ENCODE results near the gene CD207.
A peak's percentile ranks its signal among the peaks of the same experiment; 100 is the strongest.
"Not testable (repeated sequence)": the region's sequence is repeated elsewhere in the genome, so short reads cannot be mapped to it uniquely, and the experiment has no call there.

The CD207 gene

DNA sequence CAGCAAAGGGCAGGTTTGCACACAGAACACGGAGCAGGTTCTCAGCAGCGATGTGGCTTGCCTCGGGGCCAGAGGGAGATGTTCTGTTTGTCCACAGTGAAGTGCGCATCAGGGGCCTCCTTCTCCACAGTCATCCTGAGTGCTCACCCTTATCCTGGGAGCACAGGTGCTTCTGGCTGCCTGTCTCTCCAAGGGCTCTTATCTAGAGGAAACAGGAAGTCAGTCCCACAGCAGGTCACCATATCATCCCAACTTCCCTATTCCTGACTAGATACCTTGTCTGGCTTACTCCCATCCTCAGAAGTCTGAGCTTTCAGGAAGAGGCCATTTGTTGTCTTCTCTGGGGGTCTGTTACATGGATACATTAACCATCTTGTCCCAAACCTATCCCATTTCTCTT is at the start of gene CD207:
Gene CD207, minus strand, starts transcription at position 174 of the 400 bp plus-strand sequence. Its CDS starts 40 bp downstream, at position 134.
- H3K4me3 Mint-ChIP-seq: no peak within 1 kb of the TSS
- ATAC-seq (ENCODE audit: low read depth): no peak
- H3K27ac Mint-ChIP-seq: no peak within 1 kb of the TSS
- no peaks in the 10 kb centered on the region for H3K36me3 Mint-ChIP-seq
- DNase-seq (ENCODE audit: low spot score in 2 of 2): no peak
- no peaks in the 10 kb centered on the region for H3K4me1 Mint-ChIP-seq
- peaks cover 4% of the 10 kb centered on the region for H3K27me3 Mint-ChIP-seq
- H3K9me3 Mint-ChIP-seq: no peaks in the 10 kb centered on the region

DNA sequence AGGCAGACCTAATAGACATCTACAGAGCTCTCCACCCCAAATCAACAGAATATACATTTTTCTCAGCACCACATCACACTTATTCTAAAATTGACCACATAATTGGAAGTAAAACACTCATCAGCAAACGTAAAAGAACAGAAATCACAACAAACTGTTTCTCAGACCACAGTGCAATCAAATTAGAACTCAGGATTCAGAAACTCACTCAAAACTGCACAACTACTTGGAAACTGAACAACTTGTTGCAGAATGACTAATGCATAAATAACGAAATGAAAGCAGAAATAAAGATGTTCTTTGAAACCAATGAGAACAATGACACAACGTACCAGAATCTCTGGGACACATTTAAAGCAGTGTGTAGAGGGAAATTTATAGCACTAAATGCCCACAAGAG is 42.9 kb upstream of the CD207 start:
- H3K36me3 Mint-ChIP-seq; H3K27ac Mint-ChIP-seq; H3K4me1 Mint-ChIP-seq; H3K4me3 Mint-ChIP-seq; ATAC-seq (ENCODE audit: low read depth); DNase-seq (ENCODE audit: low spot score in 2 of 2); H3K9me3 Mint-ChIP-seq: not testable (repeated sequence)
- peaks cover 45% of the 10 kb centered on the region for H3K27me3 Mint-ChIP-seq

DNA sequence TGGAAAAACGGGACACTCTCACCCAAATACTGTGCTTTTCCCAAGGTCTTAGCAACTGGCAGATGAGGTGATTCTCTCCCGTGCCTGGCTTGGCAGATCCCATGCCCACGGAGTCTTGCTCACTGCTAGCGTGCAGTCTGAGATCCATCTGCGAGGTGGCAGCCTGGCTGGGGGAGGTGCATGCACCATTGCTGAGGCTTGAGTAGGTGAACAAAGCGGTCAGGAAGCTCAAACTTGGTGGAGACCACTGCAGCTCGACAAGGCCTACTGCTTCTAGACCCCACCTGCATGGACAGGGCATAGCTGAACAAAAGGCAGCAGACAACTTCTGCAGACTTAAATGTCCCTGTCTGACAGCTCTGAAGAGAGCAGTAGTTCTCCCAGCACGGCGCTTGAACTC is 40.5 kb upstream of the CD207 start:
- not testable (repeated sequence) for H3K4me3 Mint-ChIP-seq

DNA sequence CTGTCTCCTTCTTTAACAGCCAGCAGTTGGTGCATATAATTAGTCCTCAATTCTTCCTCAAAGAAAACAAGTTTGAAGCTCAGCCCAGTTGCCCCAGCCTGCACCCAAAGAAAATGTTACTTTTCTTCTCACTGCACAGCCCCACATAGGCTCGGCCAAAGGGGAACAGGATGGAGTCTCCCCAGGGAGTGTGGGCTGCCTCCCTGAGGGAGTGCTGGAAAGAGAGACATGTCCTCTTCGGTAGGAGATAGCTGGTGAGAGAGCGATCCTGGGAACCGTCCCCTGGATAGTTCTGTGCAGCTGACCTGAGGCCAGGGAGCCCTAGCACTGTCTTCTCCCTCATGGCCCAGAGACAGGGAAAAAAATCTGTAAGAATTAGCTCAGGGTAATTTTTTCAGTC is 37.9 kb upstream of the CD207 start:
- Mint-ChIP-seq H3K27ac (no peak overlapping the region), H3K4me3 (no peak overlapping the region), H3K9me3 (peaks cover 5% of the 10 kb centered on the region), H3K36me3 (no peaks in the 10 kb centered on the region), H3K4me1 (no peaks in the 10 kb centered on the region), H3K27me3 (peaks cover 32% of the 10 kb centered on the region)
- no peak for DNase-seq (ENCODE audit: low spot score in 2 of 2)
- no peak for ATAC-seq (ENCODE audit: low read depth)

More for the DNA sequence above, 40.5 kb upstream of the CD207 start:
- not testable (repeated sequence) for H3K9me3 Mint-ChIP-seq; H3K4me1 Mint-ChIP-seq; DNase-seq (ENCODE audit: low spot score in 2 of 2); H3K27ac Mint-ChIP-seq; ATAC-seq (ENCODE audit: low read depth); H3K36me3 Mint-ChIP-seq
- peaks cover 37% of the 10 kb centered on the region for H3K27me3 Mint-ChIP-seq

DNA sequence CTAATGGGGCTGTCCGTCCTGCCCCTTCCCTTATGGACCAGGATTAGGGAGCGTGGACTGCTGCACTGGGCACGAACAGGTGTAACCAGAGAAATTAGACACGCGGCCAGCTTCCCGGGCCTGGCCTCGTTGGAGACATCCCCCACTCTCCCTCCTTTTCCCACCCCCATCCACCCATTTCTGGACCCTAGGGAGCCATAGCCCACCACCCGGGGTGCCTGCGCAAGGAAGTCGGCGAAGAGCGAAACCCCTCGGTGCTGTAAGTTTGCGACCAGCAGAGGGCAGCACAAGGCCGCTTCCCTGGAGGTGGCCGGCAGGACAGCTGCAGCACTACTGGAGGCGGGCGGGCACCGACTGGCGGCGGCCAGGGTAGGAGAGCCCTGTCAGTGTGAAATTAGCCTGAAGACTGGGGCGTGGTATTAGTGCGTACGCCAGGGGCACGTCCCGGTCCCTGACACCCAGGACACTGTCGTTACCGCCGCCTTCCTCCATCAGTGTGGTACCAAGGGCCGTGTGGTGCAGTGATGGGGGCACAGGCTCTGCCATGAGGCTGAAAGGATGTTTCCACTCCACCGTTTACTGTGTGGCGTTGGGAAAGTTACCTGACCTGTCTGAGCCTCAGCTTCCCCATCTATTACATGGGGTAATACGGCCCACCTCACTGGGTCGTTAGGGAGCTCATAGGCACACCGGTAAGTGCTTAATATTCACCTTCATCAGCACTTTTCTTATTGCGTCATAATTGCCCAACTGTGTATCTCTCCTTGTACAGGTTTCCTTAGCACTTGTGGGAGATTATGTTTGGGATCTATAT is 36.0 kb upstream of the CD207 start:
- Mint-ChIP-seq H3K4me1 (no peaks in the 10 kb centered on the region), H3K36me3 (no peaks in the 10 kb centered on the region), H3K4me3 (peak overlapping the region; percentile 9), H3K27ac (no peak overlapping the region), H3K27me3 (peaks cover 19% of the 10 kb centered on the region), H3K9me3 (no peaks in the 10 kb centered on the region)
- ATAC-seq (ENCODE audit: low read depth): peak; percentile 82
- DNase-seq (ENCODE audit: low spot score in 2 of 2): peak; percentile 61 to 76

DNA sequence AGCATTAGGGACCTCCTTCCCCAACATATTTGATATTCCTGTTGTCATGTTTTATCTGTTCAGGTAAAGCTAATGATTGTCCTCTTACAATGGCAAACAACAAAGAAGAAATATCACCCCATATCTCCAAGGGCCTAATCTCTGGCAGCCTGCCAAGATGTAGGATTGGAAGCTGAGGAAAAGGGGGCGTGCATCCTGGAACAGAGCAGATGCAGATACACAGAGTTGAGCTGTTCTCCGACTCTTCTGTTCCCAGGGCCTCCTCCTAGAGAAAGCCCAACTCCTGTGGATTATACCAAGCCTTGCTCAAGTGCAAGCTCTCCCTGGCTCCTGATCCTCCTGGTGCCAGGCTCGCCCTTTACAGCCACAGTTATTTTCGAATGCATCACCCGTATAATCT is 35.2 kb upstream of the CD207 start:
- Mint-ChIP-seq H3K27ac (no peak overlapping the region), H3K9me3 (no peaks in the 10 kb centered on the region), H3K4me1 (no peaks in the 10 kb centered on the region), H3K27me3 (peaks cover 15% of the 10 kb centered on the region), H3K36me3 (no peaks in the 10 kb centered on the region), H3K4me3 (no peak overlapping the region)
- DNase-seq (ENCODE audit: low spot score in 2 of 2) (no peak), ATAC-seq (ENCODE audit: low read depth) (no peak)

- H3K4me1 Mint-ChIP-seq: no peaks in the 10 kb centered on the region
- no peaks in the 10 kb centered on the region for H3K36me3 Mint-ChIP-seq
- ATAC-seq (ENCODE audit: low read depth): no peak
- H3K27ac Mint-ChIP-seq: no peak overlapping the region
- DNase-seq (ENCODE audit: low spot score in 2 of 2): no peak
- no peaks in the 10 kb centered on the region for H3K9me3 Mint-ChIP-seq
- peaks cover 18% of the 10 kb centered on the region for H3K27me3 Mint-ChIP-seq
- no peak overlapping the region for H3K4me3 Mint-ChIP-seq
Observed at GRCh38 chr2:70868970-70869369, 33.4 kb upstream of the CD207 start.

DNA sequence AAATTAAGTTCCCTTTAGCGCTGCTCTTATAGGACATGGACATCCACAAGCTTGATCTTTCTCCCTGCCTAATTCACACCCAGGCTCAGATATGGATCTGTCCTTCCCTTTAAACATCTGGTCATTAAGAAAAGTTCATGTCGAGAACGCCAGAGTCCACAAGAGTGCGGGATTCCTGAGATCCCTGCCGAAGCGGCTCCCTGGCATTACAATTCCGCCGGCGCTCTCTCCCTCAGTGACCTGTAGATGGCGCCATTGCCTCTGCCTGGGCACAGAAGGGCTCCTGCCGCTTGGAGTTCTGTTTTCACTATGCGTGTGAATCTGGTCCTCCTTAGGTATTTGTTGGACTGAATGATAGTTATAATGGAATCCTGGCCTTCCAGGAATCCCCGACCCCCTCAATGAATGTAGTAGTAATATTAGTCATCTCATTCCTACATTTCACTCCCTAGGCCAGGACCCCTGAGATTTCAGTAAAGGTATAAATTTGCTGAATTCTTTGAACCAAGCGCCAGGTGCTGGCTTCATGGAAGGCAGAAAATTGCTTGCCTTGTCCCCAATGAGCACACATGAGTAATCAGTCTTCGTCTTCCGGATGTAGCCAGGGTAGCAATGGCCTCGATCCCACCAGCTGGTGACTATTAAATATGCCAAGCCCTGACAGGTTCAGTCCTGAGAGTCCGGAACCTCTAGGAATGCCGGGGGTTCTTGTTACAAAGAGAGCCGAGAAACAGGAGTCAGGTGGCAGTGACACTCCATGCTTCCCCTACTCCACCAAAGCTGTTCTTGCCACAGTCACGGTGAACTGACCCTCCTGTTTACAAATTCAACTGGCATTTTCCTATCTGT is 26.4 kb upstream of the CD207 start:
- H3K27ac Mint-ChIP-seq: no peak overlapping the region
- ATAC-seq (ENCODE audit: low read depth): peak; percentile 59
- DNase-seq (ENCODE audit: low spot score in 2 of 2): peak; percentile 59 to 72
- peaks cover 4% of the 10 kb centered on the region for H3K4me1 Mint-ChIP-seq
- H3K4me3 Mint-ChIP-seq: no peak overlapping the region
- peaks cover 21% of the 10 kb centered on the region for H3K27me3 Mint-ChIP-seq
- no peaks in the 10 kb centered on the region for H3K36me3 Mint-ChIP-seq
- H3K9me3 Mint-ChIP-seq: no peaks in the 10 kb centered on the region

GRCh38 chr2:70855667-70856066 is 20.1 kb upstream of the CD207 start:
- no peaks in the 10 kb centered on the region for H3K27me3 Mint-ChIP-seq
- H3K36me3 Mint-ChIP-seq: no peaks in the 10 kb centered on the region
- DNase-seq (ENCODE audit: low spot score in 2 of 2) (no peak), ATAC-seq (ENCODE audit: low read depth) (no peak)
- H3K9me3 Mint-ChIP-seq: no peaks in the 10 kb centered on the region
- no peak overlapping the region for H3K27ac Mint-ChIP-seq
- peaks cover 6% of the 10 kb centered on the region for H3K4me1 Mint-ChIP-seq
- no peak overlapping the region for H3K4me3 Mint-ChIP-seq

- H3K27me3 Mint-ChIP-seq: no peaks in the 10 kb centered on the region
- no peak overlapping the region for H3K27ac Mint-ChIP-seq
- H3K4me3 Mint-ChIP-seq: no peak overlapping the region
- H3K36me3 Mint-ChIP-seq: no peaks in the 10 kb centered on the region
- DNase-seq (ENCODE audit: low spot score in 2 of 2) (no peak), ATAC-seq (ENCODE audit: low read depth) (no peak)
- H3K9me3 Mint-ChIP-seq: no peaks in the 10 kb centered on the region
- peaks cover 6% of the 10 kb centered on the region for H3K4me1 Mint-ChIP-seq
Observed at GRCh38 chr2:70854411-70854810, 18.8 kb upstream of the CD207 start.

DNA sequence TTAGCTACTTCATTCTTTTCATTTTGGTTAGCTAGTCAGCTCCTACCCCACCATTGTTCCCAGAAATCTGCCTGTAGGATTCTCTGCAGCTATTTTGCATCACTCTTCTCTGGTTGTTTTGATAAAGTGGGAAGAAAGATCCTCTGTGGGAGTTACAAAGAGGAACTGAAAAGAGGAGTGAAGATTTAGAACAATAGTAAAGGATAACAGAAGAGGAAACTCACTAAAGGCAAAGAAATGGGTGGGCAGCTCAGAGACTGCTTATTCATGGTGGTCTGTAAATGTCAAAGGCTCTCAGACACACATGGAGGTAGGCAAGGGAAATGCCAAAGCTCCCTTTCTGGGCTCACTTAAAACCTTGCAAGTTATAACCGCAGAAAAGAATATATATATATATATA is 17.2 kb upstream of the CD207 start:
- DNase-seq (ENCODE audit: low spot score in 2 of 2): no peak
- Mint-ChIP-seq H3K4me3 (no peak overlapping the region), H3K27me3 (no peaks in the 10 kb centered on the region), H3K9me3 (no peaks in the 10 kb centered on the region), H3K27ac (no peak overlapping the region), H3K36me3 (no peaks in the 10 kb centered on the region), H3K4me1 (peaks cover 6% of the 10 kb centered on the region)
- no peak for ATAC-seq (ENCODE audit: low read depth)

DNA sequence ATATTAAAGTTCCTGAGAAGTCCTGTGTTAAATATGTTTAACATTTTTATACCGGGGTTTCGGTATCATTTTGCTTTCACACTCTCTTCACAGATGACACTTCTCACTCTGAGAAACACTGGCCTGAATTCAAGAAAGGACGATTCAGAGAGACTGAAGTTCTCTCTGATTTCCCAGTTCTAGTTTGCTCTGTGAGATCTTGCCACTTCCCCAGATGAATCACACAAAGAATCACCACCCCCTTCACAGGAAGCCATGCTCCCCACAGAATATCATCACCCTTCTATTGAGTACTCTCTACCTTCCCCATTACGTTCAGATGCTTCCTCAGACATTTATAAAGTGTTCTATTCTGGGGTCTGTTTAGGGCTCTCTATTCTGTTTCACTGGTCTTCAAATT is 16.1 kb upstream of the CD207 start:
- no peaks in the 10 kb centered on the region for H3K36me3 Mint-ChIP-seq
- peaks cover 6% of the 10 kb centered on the region for H3K4me1 Mint-ChIP-seq
- no peak overlapping the region for H3K27ac Mint-ChIP-seq
- H3K9me3 Mint-ChIP-seq: no peaks in the 10 kb centered on the region
- H3K4me3 Mint-ChIP-seq: no peak overlapping the region
- ATAC-seq (ENCODE audit: low read depth): peak; percentile 34
- H3K27me3 Mint-ChIP-seq: no peaks in the 10 kb centered on the region
- no peak for DNase-seq (ENCODE audit: low spot score in 2 of 2)

GRCh38 chr2:70850925-70851324 is 15.3 kb upstream of the CD207 start:
- ATAC-seq (ENCODE audit: low read depth): no peak
- Mint-ChIP-seq H3K36me3 (peaks cover 2% of the 10 kb centered on the region), H3K27ac (no peak overlapping the region), H3K4me1 (peaks cover 6% of the 10 kb centered on the region), H3K4me3 (no peak overlapping the region), H3K9me3 (no peaks in the 10 kb centered on the region), H3K27me3 (peaks cover 3% of the 10 kb centered on the region)
- DNase-seq (ENCODE audit: low spot score in 2 of 2): no peak

DNA sequence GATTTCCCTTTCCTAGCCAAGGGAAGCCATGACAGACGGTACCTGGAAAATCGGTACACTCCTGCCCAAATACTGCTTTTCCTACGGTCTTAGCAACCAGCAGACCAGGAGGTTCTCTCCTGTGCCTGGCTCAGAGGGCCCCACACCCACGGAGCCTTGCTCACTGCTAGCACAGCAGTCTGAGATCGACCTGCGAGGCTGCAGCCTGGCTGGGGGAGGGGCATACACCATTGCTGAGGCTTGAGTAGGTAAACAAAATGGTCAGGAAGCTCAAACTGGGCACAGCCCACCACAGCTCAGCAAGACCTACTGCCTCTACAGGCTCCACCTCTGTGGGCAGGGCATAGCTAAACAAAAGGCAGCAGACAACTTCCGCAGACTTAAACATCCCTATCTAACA is 6.8 kb upstream of the CD207 start:
- Mint-ChIP-seq H3K4me3 (no peak overlapping the region), H3K4me1 (no peaks in the 10 kb centered on the region), H3K36me3 (peaks cover 2% of the 10 kb centered on the region), H3K27ac (no peak overlapping the region), H3K9me3 (peaks cover 5% of the 10 kb centered on the region), H3K27me3 (peaks cover 18% of the 10 kb centered on the region)
- DNase-seq (ENCODE audit: low spot score in 2 of 2) (no peak), ATAC-seq (ENCODE audit: low read depth) (no peak)

Measured in memory B cell (primary cell).